Activated naive CD8-positive, alpha-beta T cell (primary cell): ENCODE results near the gene IL31.

Experiments
- H3K27ac Mint-ChIP-seq: one replicate; pipeline ENCODE4 v1.8.0; 2021; ENCODE audit warnings: mixed read lengths
- H3K27me3 Mint-ChIP-seq: one replicate; pipeline ENCODE4 v1.8.0; 2021; ENCODE audit warnings: mixed read lengths
- H3K36me3 Mint-ChIP-seq: one replicate; pipeline ENCODE4 v1.8.0; 2021; ENCODE audit warnings: mixed read lengths
- H3K4me1 Mint-ChIP-seq: one replicate; pipeline ENCODE4 v1.8.0; 2021; ENCODE audit warnings: low read depth, mixed read lengths
- H3K4me3 Mint-ChIP-seq: one replicate; pipeline ENCODE4 v1.8.0; 2021; ENCODE audit warnings: mild to moderate bottlenecking, mixed read lengths
- H3K9me3 Mint-ChIP-seq: one replicate; pipeline ENCODE4 v1.8.0; 2021; ENCODE audit warnings: low read depth, mixed read lengths

The IL31 gene

DNA sequence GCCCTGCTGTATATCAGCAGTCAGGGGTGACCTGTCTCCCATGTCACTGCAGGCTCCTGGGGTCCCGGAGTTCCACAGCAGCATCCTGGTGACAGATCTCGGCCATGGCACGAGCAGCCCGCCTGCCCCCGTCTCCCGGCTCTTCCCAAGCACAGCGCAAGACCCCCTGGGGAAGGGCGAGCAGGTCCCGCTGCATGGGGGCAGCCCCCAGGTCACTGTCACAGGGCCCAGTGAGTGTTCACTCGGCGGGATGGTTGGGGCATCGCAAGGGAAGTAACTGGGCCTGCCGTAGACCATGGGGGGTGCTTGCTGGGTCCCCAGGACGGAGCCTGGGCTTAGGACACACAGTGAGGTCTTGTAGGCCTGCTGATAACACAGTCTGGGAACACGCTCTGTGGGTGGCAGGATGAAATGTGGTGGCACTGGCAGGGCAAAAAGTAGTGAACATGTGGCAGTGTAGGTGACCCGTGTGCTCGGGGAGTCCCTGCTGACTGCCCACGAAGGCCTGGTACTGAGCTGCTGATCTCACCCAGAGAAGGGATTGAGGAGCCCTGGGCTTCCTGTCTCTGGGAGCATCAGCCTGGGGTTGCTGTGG is 38.5 kb downstream of the IL31 start:
- Mint-ChIP-seq H3K4me3 (no peak overlapping the region), H3K9me3 (no peaks in the 10 kb centered on the region), H3K4me1 (no peaks in the 10 kb centered on the region), H3K36me3 (no peaks in the 10 kb centered on the region), H3K27ac (peak overlapping the region; percentile 22), H3K27me3 (no peaks in the 10 kb centered on the region)

- H3K27ac Mint-ChIP-seq = peak overlapping the region; percentile 10
- no peaks in the 10 kb centered on the region for H3K9me3 Mint-ChIP-seq
- no peaks in the 10 kb centered on the region for H3K4me1 Mint-ChIP-seq
- no peaks in the 10 kb centered on the region for H3K27me3 Mint-ChIP-seq
- H3K36me3 Mint-ChIP-seq = no peaks in the 10 kb centered on the region
- no peak overlapping the region for H3K4me3 Mint-ChIP-seq
Measured at GRCh38 chr12:122133192-122133950, 40.6 kb downstream of the IL31 start.

DNA sequence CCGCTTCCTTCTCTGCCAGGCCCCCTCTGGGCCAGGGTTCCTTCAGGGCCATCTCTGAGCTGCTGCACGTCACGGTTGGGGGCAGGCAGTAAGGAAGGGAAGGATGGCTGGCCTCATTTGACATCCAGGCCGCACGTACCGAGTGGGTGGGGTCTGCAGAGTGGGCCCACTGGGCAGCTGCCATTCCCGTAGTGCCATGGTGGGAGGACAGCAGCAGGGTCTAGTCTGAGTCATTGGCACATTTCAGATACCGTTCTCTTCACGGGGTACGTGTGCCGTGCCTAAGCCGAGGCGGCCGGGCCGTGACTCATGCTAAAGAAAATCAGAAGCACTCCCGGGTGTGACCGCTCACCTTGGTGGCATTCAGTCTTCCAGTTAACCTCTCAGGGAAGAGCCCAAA is 43.9 kb downstream of the IL31 start:
- Mint-ChIP-seq H3K4me3 (no peak overlapping the region), H3K27me3 (no peaks in the 10 kb centered on the region), H3K9me3 (no peaks in the 10 kb centered on the region), H3K27ac (no peak overlapping the region), H3K36me3 (no peaks in the 10 kb centered on the region), H3K4me1 (peaks cover 14% of the 10 kb centered on the region)

DNA sequence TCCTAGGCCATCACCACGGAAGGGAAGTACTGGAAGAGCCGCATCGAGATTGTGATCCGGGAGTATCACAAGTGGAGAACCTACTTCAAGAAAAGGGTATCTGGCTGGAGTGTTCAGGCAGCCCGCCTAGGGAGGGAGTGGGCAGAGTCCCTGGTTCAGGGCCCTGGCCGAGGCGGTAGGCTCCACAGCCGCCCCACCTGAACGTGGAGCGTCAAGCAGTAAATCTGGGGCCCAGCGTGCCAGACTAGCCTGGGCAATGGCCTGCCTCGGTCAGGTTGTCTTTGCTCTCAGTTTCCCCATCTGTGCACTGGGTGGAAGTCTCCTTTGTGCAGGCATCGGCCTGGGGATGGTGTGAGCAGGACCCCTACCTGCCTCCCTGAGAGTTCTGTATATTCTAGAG is 44.9 kb downstream of the IL31 start:
- Mint-ChIP-seq H3K4me3 (no peak overlapping the region), H3K27me3 (no peaks in the 10 kb centered on the region), H3K9me3 (no peaks in the 10 kb centered on the region), H3K36me3 (no peaks in the 10 kb centered on the region), H3K27ac (no peak overlapping the region), H3K4me1 (peaks cover 14% of the 10 kb centered on the region)

GRCh38 chr12:122128481-122128880 is 45.5 kb downstream of the IL31 start:
- H3K36me3 Mint-ChIP-seq = no peaks in the 10 kb centered on the region
- H3K4me3 Mint-ChIP-seq = no peak overlapping the region
- no peaks in the 10 kb centered on the region for H3K9me3 Mint-ChIP-seq
- H3K4me1 Mint-ChIP-seq = peaks cover 18% of the 10 kb centered on the region
- H3K27me3 Mint-ChIP-seq = no peaks in the 10 kb centered on the region
- H3K27ac Mint-ChIP-seq = no peak overlapping the region

GRCh38 chr12:122127839-122128238 is 46.2 kb downstream of the IL31 start:
- Mint-ChIP-seq H3K9me3 (no peaks in the 10 kb centered on the region), H3K27ac (no peak overlapping the region), H3K4me3 (no peak overlapping the region), H3K27me3 (no peaks in the 10 kb centered on the region), H3K36me3 (no peaks in the 10 kb centered on the region), H3K4me1 (peaks cover 24% of the 10 kb centered on the region)

DNA sequence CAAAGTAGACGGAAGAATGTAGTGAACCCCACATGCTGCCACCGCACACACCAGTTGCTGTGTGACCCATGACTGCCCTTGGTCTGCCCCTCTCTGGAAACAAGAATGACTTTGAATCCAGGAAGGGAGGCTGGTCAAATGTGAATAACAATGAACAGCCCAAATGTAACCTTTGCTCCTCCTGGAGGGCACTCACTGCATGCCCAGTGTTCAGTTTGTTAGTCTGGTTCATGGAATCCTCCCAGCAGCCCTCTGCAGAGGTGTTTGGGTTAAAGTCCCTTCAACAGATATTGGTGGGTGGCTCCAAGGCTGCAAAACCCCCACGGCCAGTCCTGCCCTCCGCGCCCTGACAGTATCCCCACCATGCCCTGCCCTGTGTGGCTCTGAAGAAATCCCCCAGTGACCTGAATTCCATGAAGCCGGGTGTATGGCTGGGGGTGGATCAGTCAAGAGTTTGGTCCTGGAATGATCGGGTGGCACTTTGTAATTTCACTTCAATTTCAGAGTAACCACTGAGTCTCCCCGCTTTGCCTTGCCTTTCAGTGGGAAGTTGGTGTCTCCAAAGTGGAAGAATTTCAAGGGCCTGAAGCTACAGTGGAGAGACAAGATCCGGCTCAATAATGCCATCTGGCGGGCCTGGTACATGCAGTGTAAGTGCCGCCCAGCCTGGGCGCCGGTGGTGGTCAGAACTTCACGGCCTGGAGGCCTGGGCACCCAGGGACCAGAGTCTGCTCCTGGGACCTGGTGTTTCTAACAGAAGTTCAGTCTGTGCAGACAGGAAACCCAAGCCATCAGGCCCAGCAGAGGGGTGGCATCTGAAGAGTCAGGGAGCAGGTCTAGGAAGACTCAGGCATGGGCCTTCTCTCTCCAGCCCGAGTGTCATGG is 47.1 kb downstream of the IL31 start:
- H3K27me3 Mint-ChIP-seq = no peaks in the 10 kb centered on the region
- no peak overlapping the region for H3K27ac Mint-ChIP-seq
- H3K4me3 Mint-ChIP-seq = no peak overlapping the region
- peaks cover 25% of the 10 kb centered on the region for H3K4me1 Mint-ChIP-seq
- H3K36me3 Mint-ChIP-seq = no peaks in the 10 kb centered on the region
- H3K9me3 Mint-ChIP-seq = no peaks in the 10 kb centered on the region

DNA sequence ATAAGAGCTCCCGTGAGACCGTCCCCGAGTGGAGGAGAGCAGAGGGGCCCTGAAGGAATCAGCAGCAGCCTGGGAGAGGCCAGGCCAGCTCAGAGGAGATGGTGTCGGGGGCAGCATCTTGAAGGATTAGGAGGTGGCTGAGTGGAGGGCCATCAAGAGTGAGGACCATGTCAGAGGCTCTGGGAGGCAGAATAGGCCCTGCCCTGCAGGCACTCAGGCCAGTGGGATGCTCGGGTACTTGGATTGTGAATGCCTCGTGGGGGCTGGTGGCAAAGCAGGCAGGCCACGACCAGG is 47.7 kb downstream of the IL31 start:
- H3K4me3 Mint-ChIP-seq = no peak overlapping the region
- no peaks in the 10 kb centered on the region for H3K9me3 Mint-ChIP-seq
- H3K27ac Mint-ChIP-seq = no peak overlapping the region
- H3K36me3 Mint-ChIP-seq = no peaks in the 10 kb centered on the region
- peaks cover 31% of the 10 kb centered on the region for H3K4me1 Mint-ChIP-seq
- H3K27me3 Mint-ChIP-seq = no peaks in the 10 kb centered on the region

DNA sequence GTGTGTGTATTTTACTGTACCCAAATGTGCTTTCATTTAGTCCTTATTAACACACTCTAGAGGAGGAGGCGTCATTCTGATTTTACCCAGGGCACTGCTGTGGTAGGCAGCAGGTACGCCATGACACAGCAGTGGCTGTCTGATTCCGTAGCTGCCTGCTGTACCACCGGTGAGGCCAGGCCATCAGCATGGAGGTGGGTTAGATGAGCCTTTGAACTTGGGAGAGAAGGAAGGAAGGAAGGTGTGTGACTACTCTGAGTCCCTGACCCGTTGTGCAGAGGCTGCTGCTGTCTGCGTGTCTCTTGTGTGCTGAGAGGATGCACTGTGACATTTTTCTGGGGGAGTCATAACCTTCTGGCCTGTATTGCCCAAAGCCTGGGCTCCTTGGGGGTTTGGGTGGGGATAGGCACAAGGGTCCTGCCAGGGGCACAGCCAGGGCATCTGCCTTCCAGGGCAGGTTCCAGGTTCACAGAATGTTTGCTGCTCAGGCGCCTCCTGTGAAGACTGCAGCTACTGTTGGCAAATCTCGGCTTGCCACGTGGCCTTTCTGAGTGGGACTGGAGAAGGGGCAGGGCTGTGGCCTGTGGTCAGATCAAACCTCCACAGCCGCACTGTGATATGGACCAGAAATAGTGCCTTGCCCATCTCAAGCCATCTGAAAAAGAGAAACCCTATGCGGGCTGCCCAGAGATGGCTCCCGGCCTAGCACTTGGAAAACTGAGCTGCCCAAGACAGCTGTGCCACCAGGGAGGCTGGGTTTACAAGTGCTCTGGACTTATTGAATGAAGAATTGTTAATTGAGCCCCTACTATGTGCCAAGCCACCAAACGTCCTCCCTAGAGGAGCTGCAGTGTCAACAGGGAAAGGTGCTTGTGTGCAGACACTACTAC is 48.3 kb downstream of the IL31 start:
- Mint-ChIP-seq H3K4me3 (no peak overlapping the region), H3K4me1 (peaks cover 32% of the 10 kb centered on the region), H3K36me3 (no peaks in the 10 kb centered on the region)

DNA sequence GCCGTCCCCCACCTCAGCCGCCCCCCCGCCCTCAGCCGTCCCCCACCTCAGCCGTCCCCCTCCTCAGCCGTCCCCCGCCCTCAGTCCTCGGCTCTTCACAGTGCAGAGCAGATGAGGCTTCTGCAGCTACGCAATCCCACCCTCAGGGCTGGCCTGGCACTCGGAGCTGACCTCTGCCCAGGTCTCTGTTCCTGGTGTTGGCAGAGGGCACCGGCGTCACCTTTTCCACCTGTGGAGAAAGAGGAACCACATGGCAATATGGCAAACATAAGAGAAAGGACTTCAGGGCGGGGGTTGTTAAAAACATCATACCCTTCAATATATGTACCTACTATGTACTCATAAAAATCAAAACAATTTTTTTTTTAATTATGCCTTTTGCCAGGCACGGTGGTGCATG is 49.7 kb downstream of the IL31 start:
- H3K27me3 Mint-ChIP-seq = no peaks in the 10 kb centered on the region
- no peak overlapping the region for H3K27ac Mint-ChIP-seq
- no peaks in the 10 kb centered on the region for H3K9me3 Mint-ChIP-seq
- H3K36me3 Mint-ChIP-seq = no peaks in the 10 kb centered on the region
- no peak overlapping the region for H3K4me3 Mint-ChIP-seq
- peaks cover 42% of the 10 kb centered on the region for H3K4me1 Mint-ChIP-seq

More for the DNA sequence above, 48.3 kb downstream of the IL31 start:
- Mint-ChIP-seq H3K27ac (peak overlapping the region; percentile 82), H3K27me3 (no peaks in the 10 kb centered on the region), H3K9me3 (no peaks in the 10 kb centered on the region)

GRCh38 chr12:122123761-122124145 is 50.3 kb downstream of the IL31 start:
- H3K9me3 Mint-ChIP-seq = no peaks in the 10 kb centered on the region
- H3K4me1 Mint-ChIP-seq = peaks cover 44% of the 10 kb centered on the region
- H3K27ac Mint-ChIP-seq = no peak overlapping the region
- no peaks in the 10 kb centered on the region for H3K36me3 Mint-ChIP-seq
- H3K4me3 Mint-ChIP-seq = no peak overlapping the region
- no peaks in the 10 kb centered on the region for H3K27me3 Mint-ChIP-seq

- H3K27ac Mint-ChIP-seq = peak overlapping the region; percentile 70
- H3K36me3 Mint-ChIP-seq = no peaks in the 10 kb centered on the region
- H3K27me3 Mint-ChIP-seq = no peaks in the 10 kb centered on the region
- H3K9me3 Mint-ChIP-seq = no peaks in the 10 kb centered on the region
- H3K4me1 Mint-ChIP-seq = peaks cover 44% of the 10 kb centered on the region
- peak overlapping the region; percentile 68 for H3K4me3 Mint-ChIP-seq
Measured at GRCh38 chr12:122123051-122123760, 50.8 kb downstream of the IL31 start.
